ENCODE data around the gene EFHC1.
"Not testable (repeated sequence)": the region's sequence is repeated elsewhere in the genome, so short reads cannot be mapped to it uniquely, and the experiment has no call there.

DNA sequence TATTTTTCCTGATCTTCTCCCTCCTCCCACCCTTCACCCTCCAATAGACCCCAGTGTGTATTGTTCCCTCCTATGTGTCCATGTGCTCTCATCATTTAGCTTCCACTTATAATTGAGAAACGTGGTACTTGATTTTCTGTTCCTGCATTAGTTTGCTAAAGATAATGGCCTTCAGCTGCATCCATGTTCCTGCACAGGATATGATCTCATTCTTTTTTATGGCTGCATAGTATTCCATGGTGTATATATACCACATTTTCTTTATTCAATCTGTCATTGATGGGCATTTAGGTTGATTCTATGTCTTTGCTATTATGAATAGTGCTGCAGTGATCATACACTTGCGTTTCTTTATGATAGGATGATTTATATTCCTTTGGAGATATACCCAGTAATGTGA, 41.1 kb downstream of the EFHC1 start:
- not testable (repeated sequence) for TF ChIP-seq CTCF (IDR thresholded peaks at IDR 0.05 in 8 of 11, conservative IDR thresholded peaks at IDR 0.05 in 3 of 11); POLR2AphosphoS5 (IDR thresholded peaks at IDR 0.05)
